Measurements from ENCODE around the gene SP8.

The SP8 gene

GRCh38 chr7:20795881-20796280 lies 9.2 kb upstream of the SP8 start:
- Histone ChIP-seq H3K4me1 (ENCODE audit: control insufficient read depth in 5 of 5, insufficient read depth in 5 of 5, low read length in 5 of 5) (peaks cover 2 to 21% (median 16%) of the 10 kb centered on the region in 5 donors), H3K9me3 (ENCODE audit: control insufficient read depth in 5 of 5, low read length in 5 of 5) (peaks cover 0 to 8% (median 0%) of the 10 kb centered on the region in 5 donors), H3K36me3 (ENCODE audit: control insufficient read depth in 5 of 5, insufficient read depth in 5 of 5, low read length in 5 of 5) (no peaks in the 10 kb centered on the region), H3K4me3 (ENCODE audit: low read depth in 1 of 5, low read length in 5 of 5) (no peak overlapping the region), H3K27me3 (ENCODE audit: control insufficient read depth in 5 of 5, insufficient read depth in 4 of 5, low read length in 5 of 5) (peaks cover 47 to 76% (median 64%) of the 10 kb centered on the region in 5 donors), H3K27ac (ENCODE audit: low read depth, low read length) (no peak overlapping the region), H3K9ac (ENCODE audit: low read length in 5 of 5) (no peak overlapping the region)

GRCh38 chr7:20795361-20795760 lies 8.7 kb upstream of the SP8 start:
- H3K27me3 ChIP-seq (ENCODE audit: control insufficient read depth in 5 of 5, insufficient read depth in 4 of 5, low read length in 5 of 5): peaks cover 52 to 81% (median 70%) of the 10 kb centered on the region in 5 donors
- H3K9ac ChIP-seq (ENCODE audit: low read length in 5 of 5): no peak overlapping the region
- H3K27ac ChIP-seq (ENCODE audit: low read depth, low read length): no peak overlapping the region
- no peak overlapping the region for H3K4me3 ChIP-seq (ENCODE audit: low read depth in 1 of 5, low read length in 5 of 5)
- no peaks in the 10 kb centered on the region for H3K36me3 ChIP-seq (ENCODE audit: control insufficient read depth in 5 of 5, insufficient read depth in 5 of 5, low read length in 5 of 5)
- peaks cover 0 to 8% (median 0%) of the 10 kb centered on the region in 5 donors for H3K9me3 ChIP-seq (ENCODE audit: control insufficient read depth in 5 of 5, low read length in 5 of 5)
- H3K4me1 ChIP-seq (ENCODE audit: control insufficient read depth in 5 of 5, insufficient read depth in 5 of 5, low read length in 5 of 5): peaks cover 2 to 23% (median 16%) of the 10 kb centered on the region in 5 donors

- H3K36me3 ChIP-seq (ENCODE audit: control insufficient read depth in 5 of 5, insufficient read depth in 5 of 5, low read length in 5 of 5): no peaks in the 10 kb centered on the region
- no peak overlapping the region for H3K4me3 ChIP-seq (ENCODE audit: low read depth in 1 of 5, low read length in 5 of 5)
- peaks cover 2 to 23% (median 16%) of the 10 kb centered on the region in 5 donors for H3K4me1 ChIP-seq (ENCODE audit: control insufficient read depth in 5 of 5, insufficient read depth in 5 of 5, low read length in 5 of 5)
- H3K27me3 ChIP-seq (ENCODE audit: control insufficient read depth in 5 of 5, insufficient read depth in 4 of 5, low read length in 5 of 5): peaks cover 56 to 83% (median 76%) of the 10 kb centered on the region in 5 donors
- peaks cover 0 to 8% (median 0%) of the 10 kb centered on the region in 5 donors for H3K9me3 ChIP-seq (ENCODE audit: control insufficient read depth in 5 of 5, low read length in 5 of 5)
- no peak overlapping the region for H3K9ac ChIP-seq (ENCODE audit: low read length in 5 of 5)
- H3K27ac ChIP-seq (ENCODE audit: low read depth, low read length): no peak overlapping the region
Measured at GRCh38 chr7:20794676-20795075, 8.0 kb upstream of the SP8 start.

GRCh38 chr7:20793694-20794394 lies 7.2 kb upstream of the SP8 start:
- Histone ChIP-seq H3K27me3 (ENCODE audit: control insufficient read depth in 5 of 5, insufficient read depth in 4 of 5, low read length in 5 of 5) (peaks cover 60 to 85% (median 79%) of the 10 kb centered on the region in 5 donors), H3K4me3 (ENCODE audit: low read depth in 1 of 5, low read length in 5 of 5) (no peak overlapping the region), H3K36me3 (ENCODE audit: control insufficient read depth in 5 of 5, insufficient read depth in 5 of 5, low read length in 5 of 5) (no peaks in the 10 kb centered on the region), H3K9ac (ENCODE audit: low read length in 5 of 5) (no peak overlapping the region), H3K4me1 (ENCODE audit: control insufficient read depth in 5 of 5, insufficient read depth in 5 of 5, low read length in 5 of 5) (peaks cover 2 to 21% (median 13%) of the 10 kb centered on the region in 5 donors), H3K27ac (ENCODE audit: low read depth, low read length) (no peak overlapping the region), H3K9me3 (ENCODE audit: control insufficient read depth in 5 of 5, low read length in 5 of 5) (peaks cover 0 to 8% (median 0%) of the 10 kb centered on the region in 5 donors)

GRCh38 chr7:20793248-20793647 lies 6.6 kb upstream of the SP8 start:
- Histone ChIP-seq H3K27ac (ENCODE audit: low read depth, low read length) (no peak overlapping the region), H3K4me3 (ENCODE audit: low read depth in 1 of 5, low read length in 5 of 5) (no peak overlapping the region), H3K27me3 (ENCODE audit: control insufficient read depth in 5 of 5, insufficient read depth in 4 of 5, low read length in 5 of 5) (peaks cover 65 to 87% (median 81%) of the 10 kb centered on the region in 5 donors), H3K9ac (ENCODE audit: low read length in 5 of 5) (no peak overlapping the region), H3K9me3 (ENCODE audit: control insufficient read depth in 5 of 5, low read length in 5 of 5) (peaks cover 0 to 8% (median 0%) of the 10 kb centered on the region in 5 donors), H3K4me1 (ENCODE audit: control insufficient read depth in 5 of 5, insufficient read depth in 5 of 5, low read length in 5 of 5) (peaks cover 2 to 16% (median 9%) of the 10 kb centered on the region in 5 donors), H3K36me3 (ENCODE audit: control insufficient read depth in 5 of 5, insufficient read depth in 5 of 5, low read length in 5 of 5) (no peaks in the 10 kb centered on the region)

GRCh38 chr7:20791538-20792434 lies 5.1 kb upstream of the SP8 start:
- peaks cover 0 to 9% (median 5%) of the 10 kb centered on the region in 5 donors for H3K4me1 ChIP-seq (ENCODE audit: control insufficient read depth in 5 of 5, insufficient read depth in 5 of 5, low read length in 5 of 5)
- H3K4me3 ChIP-seq (ENCODE audit: low read depth in 1 of 5, low read length in 5 of 5): no peak overlapping the region
- no peaks in the 10 kb centered on the region for H3K36me3 ChIP-seq (ENCODE audit: control insufficient read depth in 5 of 5, insufficient read depth in 5 of 5, low read length in 5 of 5)
- peaks cover 69 to 91% (median 87%) of the 10 kb centered on the region in 5 donors for H3K27me3 ChIP-seq (ENCODE audit: control insufficient read depth in 5 of 5, insufficient read depth in 4 of 5, low read length in 5 of 5)
- H3K9ac ChIP-seq (ENCODE audit: low read length in 5 of 5): no peak overlapping the region
- no peak overlapping the region for H3K27ac ChIP-seq (ENCODE audit: low read depth, low read length)
- H3K9me3 ChIP-seq (ENCODE audit: control insufficient read depth in 5 of 5, low read length in 5 of 5): peaks cover 0 to 8% (median 0%) of the 10 kb centered on the region in 5 donors

GRCh38 chr7:20790375-20790774 lies 3.7 kb upstream of the SP8 start:
- Histone ChIP-seq H3K4me1 (ENCODE audit: control insufficient read depth in 5 of 5, insufficient read depth in 5 of 5, low read length in 5 of 5) (peaks cover 0 to 23% (median 18%) of the 10 kb centered on the region in 5 donors), H3K9ac (ENCODE audit: low read length in 5 of 5) (no peak overlapping the region), H3K27ac (ENCODE audit: low read depth, low read length) (no peak overlapping the region), H3K4me3 (ENCODE audit: low read depth in 1 of 5, low read length in 5 of 5) (no peak overlapping the region), H3K27me3 (ENCODE audit: control insufficient read depth in 5 of 5, insufficient read depth in 4 of 5, low read length in 5 of 5) (peaks cover 63 to 92% (median 87%) of the 10 kb centered on the region in 5 donors), H3K9me3 (ENCODE audit: control insufficient read depth in 5 of 5, low read length in 5 of 5) (peaks cover 0 to 8% (median 0%) of the 10 kb centered on the region in 5 donors), H3K36me3 (ENCODE audit: control insufficient read depth in 5 of 5, insufficient read depth in 5 of 5, low read length in 5 of 5) (no peaks in the 10 kb centered on the region)

- H3K27me3 ChIP-seq (ENCODE audit: control insufficient read depth in 5 of 5, insufficient read depth in 4 of 5, low read length in 5 of 5): peaks cover 58 to 90% (median 85%) of the 10 kb centered on the region in 5 donors
- peaks cover 0 to 39% (median 32%) of the 10 kb centered on the region in 5 donors for H3K4me1 ChIP-seq (ENCODE audit: control insufficient read depth in 5 of 5, insufficient read depth in 5 of 5, low read length in 5 of 5)
- H3K9me3 ChIP-seq (ENCODE audit: control insufficient read depth in 5 of 5, low read length in 5 of 5): peaks cover 0 to 3% (median 0%) of the 10 kb centered on the region in 5 donors
- H3K4me3 ChIP-seq (ENCODE audit: low read depth in 1 of 5, low read length in 5 of 5): no peak overlapping the region
- H3K36me3 ChIP-seq (ENCODE audit: control insufficient read depth in 5 of 5, insufficient read depth in 5 of 5, low read length in 5 of 5): no peaks in the 10 kb centered on the region
- no peak overlapping the region for H3K9ac ChIP-seq (ENCODE audit: low read length in 5 of 5)
- no peak overlapping the region for H3K27ac ChIP-seq (ENCODE audit: low read depth, low read length)
Measured at GRCh38 chr7:20788420-20788990, 1.8 kb upstream of the SP8 start.

- H3K36me3 ChIP-seq (ENCODE audit: control insufficient read depth in 5 of 5, insufficient read depth in 5 of 5, low read length in 5 of 5): no peaks in the 10 kb centered on the region
- peaks cover 53 to 88% (median 85%) of the 10 kb centered on the region in 5 donors for H3K27me3 ChIP-seq (ENCODE audit: control insufficient read depth in 5 of 5, insufficient read depth in 4 of 5, low read length in 5 of 5)
- no peak overlapping the region for H3K9ac ChIP-seq (ENCODE audit: low read length in 5 of 5)
- H3K9me3 ChIP-seq (ENCODE audit: control insufficient read depth in 5 of 5, low read length in 5 of 5): no peaks in the 10 kb centered on the region
- no peak overlapping the region for H3K27ac ChIP-seq (ENCODE audit: low read depth, low read length)
- peak overlapping the region in 1 of 5 donors; percentile 53 for H3K4me3 ChIP-seq (ENCODE audit: low read depth in 1 of 5, low read length in 5 of 5)
- H3K4me1 ChIP-seq (ENCODE audit: control insufficient read depth in 5 of 5, insufficient read depth in 5 of 5, low read length in 5 of 5): peaks cover 0 to 39% (median 32%) of the 10 kb centered on the region in 5 donors
Measured at GRCh38 chr7:20787660-20788419, 1.2 kb upstream of the SP8 start.

Measured in subcutaneous abdominal adipose tissue (tissue), 5 donors.